ENCODE data around the gene MARCHF10. TPM values are rescaled to one million over a fixed set of nuclear protein-coding genes. Genes with fewer than 3 reads are reported as not detected.
"Not testable (repeated sequence)": the region's sequence is repeated elsewhere in the genome, so short reads cannot be mapped to it uniquely, and the experiment has no call there.

The MARCHF10 gene
- total and polyA plus RNA-seq, 9 donors = 0.06 to 6.5 (median 0.46) TPM; not detected in 3

GRCh38 chr17:62854098-62854680 lies 46.1 kb upstream of the MARCHF10 start:
- Histone ChIP-seq H3K27me3 (no peaks in the 10 kb centered on the region), H3K36me3 (no peaks in the 10 kb centered on the region), H3K4me3 (no peak overlapping the region), H3K9me3 (no peaks in the 10 kb centered on the region), H3K27ac (no peak overlapping the region), H3K4me1 (ENCODE audit: insufficient read depth) (no peaks in the 10 kb centered on the region)
- 46 to 60% (median 54%) methylated on average over 6 of the region's 6 CpGs for WGBS, 3 donors
- DNase-seq = no peak
- intact Hi-C loops (cut with DNase I) = no loop called here
- TF ChIP-seq POLR2A (IDR thresholded peaks at IDR 0.05) = no peak
- TF ChIP-seq EP300 (IDR thresholded peaks at IDR 0.05) = no peak
- no peak for TF ChIP-seq CTCF (IDR thresholded peaks at IDR 0.05)

- no peaks in the 10 kb centered on the region for H3K27me3 ChIP-seq
- DNase-seq = no peak
- TF ChIP-seq POLR2A (IDR thresholded peaks at IDR 0.05) (no peak), CTCF (IDR thresholded peaks at IDR 0.05) (no peak), EP300 (IDR thresholded peaks at IDR 0.05) (no peak)
- no peaks in the 10 kb centered on the region for H3K9me3 ChIP-seq
- 94 to 95% (median 94%) methylated on average over 2 of the region's 2 CpGs for WGBS, 3 donors
- H3K4me1 ChIP-seq (ENCODE audit: insufficient read depth) = no peaks in the 10 kb centered on the region
- no peak overlapping the region for H3K27ac ChIP-seq
- H3K36me3 ChIP-seq = no peaks in the 10 kb centered on the region
- intact Hi-C loops (cut with DNase I) = no loop called here
- H3K4me3 ChIP-seq = no peak overlapping the region
Measured at GRCh38 chr17:62852195-62852594, 44.1 kb upstream of the MARCHF10 start.

- H3K9me3 ChIP-seq; H3K4me3 ChIP-seq; H3K4me1 ChIP-seq (ENCODE audit: insufficient read depth); DNase-seq; H3K27ac ChIP-seq; H3K27me3 ChIP-seq; intact Hi-C loops (cut with DNase I); H3K36me3 ChIP-seq: not testable (repeated sequence)
- 90 to 97% (median 94%) methylated on average over 10 of the region's 10 CpGs for WGBS, 3 donors
Measured at GRCh38 chr17:62849591-62850415, 41.7 kb upstream of the MARCHF10 start.

GRCh38 chr17:62848334-62848733 lies 40.2 kb upstream of the MARCHF10 start:
- intact Hi-C loops (cut with DNase I) = no loop called here
- TF ChIP-seq POLR2A (IDR thresholded peaks at IDR 0.05) = no peak
- TF ChIP-seq CTCF (IDR thresholded peaks at IDR 0.05) = no peak
- TF ChIP-seq EP300 (IDR thresholded peaks at IDR 0.05) = no peak
- Histone ChIP-seq H3K27me3 (no peaks in the 10 kb centered on the region), H3K4me3 (no peak overlapping the region), H3K4me1 (ENCODE audit: insufficient read depth) (no peaks in the 10 kb centered on the region), H3K9me3 (no peaks in the 10 kb centered on the region), H3K27ac (no peak overlapping the region), H3K36me3 (no peaks in the 10 kb centered on the region)
- WGBS, 3 donors = 82 to 92% (median 86%) methylated on average over 5 of the region's 5 CpGs
- DNase-seq = no peak

GRCh38 chr17:62847426-62847825 lies 39.3 kb upstream of the MARCHF10 start:
- 77 to 87% (median 78%) methylated on average over 9 of the region's 9 CpGs for WGBS, 3 donors
- intact Hi-C loops (cut with DNase I) = no loop called here
- H3K4me1 ChIP-seq (ENCODE audit: insufficient read depth) = no peaks in the 10 kb centered on the region
- no peak for TF ChIP-seq EP300 (IDR thresholded peaks at IDR 0.05)
- no peak for TF ChIP-seq CTCF (IDR thresholded peaks at IDR 0.05)
- TF ChIP-seq POLR2A (IDR thresholded peaks at IDR 0.05) = no peak
- no peaks in the 10 kb centered on the region for H3K36me3 ChIP-seq
- no peaks in the 10 kb centered on the region for H3K9me3 ChIP-seq
- DNase-seq = no peak
- H3K27ac ChIP-seq = no peak overlapping the region
- no peaks in the 10 kb centered on the region for H3K27me3 ChIP-seq
- H3K4me3 ChIP-seq = no peak overlapping the region

Data from ovary (tissue), 9 donors.